SK-N-SH (cell line): Measurements from ENCODE around the gene SNX33.

Experiments
- CTCF ChIP-seq: fragments of 200-600 bp; sonication (generic); IDR thresholded peaks from 2 replicates; pipeline ENCODE4 v1.6.1; 2017; ENCODE audit warnings: antibody characterized with exemption, mild to moderate bottlenecking, moderate library complexity
- ELF1 ChIP-seq: IDR thresholded peaks from 2 replicates; pipeline ENCODE4 v1.4.0; 2012
- EP300 ChIP-seq, 2 experiments: IDR thresholded peaks; 2 replicates each; pipeline versions ENCODE4 v1.4.0 to v1.6.1; 2012; ENCODE audit warnings: borderline replicate concordance in 1 of 2, low read depth in 1 of 2, low read length in 1 of 2
- GABPA ChIP-seq: IDR thresholded peaks from 2 replicates; pipeline ENCODE4 v1.4.0; 2012; ENCODE audit warnings: low read depth, mild to moderate bottlenecking
- JUND ChIP-seq: IDR thresholded peaks from 2 replicates; pipeline ENCODE4 v1.4.0; 2012
- MAX ChIP-seq: IDR thresholded peaks from 2 replicates; pipeline ENCODE4 v1.4.0; 2012; ENCODE audit warnings: low read depth
- POLR2AphosphoS5 ChIP-seq: IDR thresholded peaks from 2 replicates; pipeline ENCODE4 v1.6.1; 2012; ENCODE audit warnings: low read depth, low read length
- REST ChIP-seq: IDR thresholded peaks from 2 replicates; pipeline ENCODE4 v1.6.1; 2012; ENCODE audit warnings: mild to moderate bottlenecking, low read depth, low read length, moderate library complexity
- USF2 ChIP-seq: fragments of 150-350 bp; IDR thresholded peaks from 2 replicates; pipeline ENCODE4 v1.6.1; 2017; ENCODE audit warnings: antibody characterized with exemption, low read length, low read depth, borderline replicate concordance
- ZBTB33 ChIP-seq: IDR thresholded peaks from 2 replicates; pipeline ENCODE4 v1.4.0; 2012; ENCODE audit warnings: low read depth, borderline replicate concordance

GRCh38 chr15:75646112-75646943 is 1.4 kb upstream of the SNX33 start:
- no peak for TF ChIP-seq POLR2AphosphoS5
- no peak for TF ChIP-seq CTCF
- no peak for TF ChIP-seq ELF1
- no peak for TF ChIP-seq USF2
- TF ChIP-seq EP300 (IDR thresholded peaks at IDR 0.05; ENCODE audit: borderline replicate concordance in 1 of 2, low read depth in 1 of 2, low read length in 1 of 2): no peak
- TF ChIP-seq REST: no peak
- no peak for TF ChIP-seq MAX
- no peak for TF ChIP-seq GABPA
- TF ChIP-seq JUND: no peak
- TF ChIP-seq ZBTB33: no peak
